OCI-LY7 (cell line): ENCODE data around the gene FBXW8.

Experiments used
- EZH2phosphoT487 ChIP-seq: fragments of 200-600 bp; sonication (generic); IDR thresholded peaks from 2 replicates; pipeline ENCODE4 v1.6.1; 2018; ENCODE audit warnings: low read depth, borderline replicate concordance, mild to moderate bottlenecking, mixed run types, antibody characterized with exemption, low read length, moderate library complexity, mixed read lengths
- TF ChIP-seq, protein P1 (sequence below): fragments of 200-600 bp; sonication (generic); conservative IDR thresholded peaks from 2 replicates; pipeline ENCODE4 v1.5.1; 2014; ENCODE audit warnings: mild to moderate bottlenecking, antibody characterized with exemption, low read length, moderate library complexity, mixed read lengths

DNA sequence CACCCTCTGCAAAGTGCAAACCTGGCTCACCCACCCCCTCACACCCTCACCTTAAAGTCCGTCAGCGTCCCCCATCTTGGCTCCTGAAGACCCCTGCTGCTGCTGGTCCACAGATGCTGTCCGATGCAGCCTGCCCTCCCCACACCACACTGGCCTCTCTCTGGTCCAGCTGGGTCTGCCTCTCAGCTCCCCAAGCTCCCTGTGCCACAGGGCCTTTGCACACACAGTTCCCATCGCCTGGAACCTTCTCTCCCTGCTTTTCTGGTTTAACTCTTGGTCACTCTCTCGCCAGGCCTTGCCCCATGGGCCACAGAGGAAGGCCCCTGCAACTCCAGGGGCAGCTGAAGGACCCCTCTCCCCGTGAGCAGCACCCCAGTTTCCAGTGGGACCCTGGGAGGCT lies 143.5 kb downstream of the FBXW8 start:
- TF ChIP-seq, protein P1, sequence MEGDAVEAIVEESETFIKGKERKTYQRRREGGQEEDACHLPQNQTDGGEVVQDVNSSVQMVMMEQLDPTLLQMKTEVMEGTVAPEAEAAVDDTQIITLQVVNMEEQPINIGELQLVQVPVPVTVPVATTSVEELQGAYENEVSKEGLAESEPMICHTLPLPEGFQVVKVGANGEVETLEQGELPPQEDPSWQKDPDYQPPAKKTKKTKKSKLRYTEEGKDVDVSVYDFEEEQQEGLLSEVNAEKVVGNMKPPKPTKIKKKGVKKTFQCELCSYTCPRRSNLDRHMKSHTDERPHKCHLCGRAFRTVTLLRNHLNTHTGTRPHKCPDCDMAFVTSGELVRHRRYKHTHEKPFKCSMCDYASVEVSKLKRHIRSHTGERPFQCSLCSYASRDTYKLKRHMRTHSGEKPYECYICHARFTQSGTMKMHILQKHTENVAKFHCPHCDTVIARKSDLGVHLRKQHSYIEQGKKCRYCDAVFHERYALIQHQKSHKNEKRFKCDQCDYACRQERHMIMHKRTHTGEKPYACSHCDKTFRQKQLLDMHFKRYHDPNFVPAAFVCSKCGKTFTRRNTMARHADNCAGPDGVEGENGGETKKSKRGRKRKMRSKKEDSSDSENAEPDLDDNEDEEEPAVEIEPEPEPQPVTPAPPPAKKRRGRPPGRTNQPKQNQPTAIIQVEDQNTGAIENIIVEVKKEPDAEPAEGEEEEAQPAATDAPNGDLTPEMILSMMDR, result no peak
- no peak for TF ChIP-seq EZH2phosphoT487
